ENCODE data around the gene ASB15. TPM values are rescaled to one million over a fixed set of nuclear protein-coding genes. Genes with fewer than 3 reads are reported as not detected.

ASB15 gene
- total and polyA plus RNA-seq, 2 of the 8 experiments (the other 6 are each of a cell fraction or from before 2014, with no cell fraction given) = not detected

GRCh38 chr7:123679614-123680013 is 78.0 kb downstream of the ASB15 start (continued):
- no peak for TF ChIP-seq KDM4A (IDR thresholded peaks at IDR 0.05; ENCODE audit: low read depth, low read length, severe bottlenecking)
- no peak for TF ChIP-seq NANOG (IDR thresholded peaks at IDR 0.05; ENCODE audit: insufficient read depth, low read depth, low read length, poor library complexity, severe bottlenecking)
- TF ChIP-seq KDM1A (IDR thresholded peaks at IDR 0.05; ENCODE audit: borderline replicate concordance, low read length) = no peak
- TF ChIP-seq RFX5 (IDR thresholded peaks at IDR 0.05; ENCODE audit: borderline replicate concordance, low read depth, low read length) = no peak
